Subcutaneous abdominal adipose tissue (tissue), 5 donors: Measurements from ENCODE around the gene SPACA9.

Source experiments
- H3K27ac ChIP-seq: one replicate; pipeline ENCODE4 v1.7.0; 2013; ENCODE audit warnings: low read depth, mild to moderate bottlenecking, inconsistent platforms, low read length, moderate library complexity
- H3K27me3 ChIP-seq, 5 donors: one replicate each; pipeline ENCODE4 v1.7.0; 2013; ENCODE audit warnings: low read length in 5 of 5, inconsistent platforms in 1 of 5; ENCODE audit not compliant: control insufficient read depth in 5 of 5, insufficient read depth in 4 of 5
- H3K36me3 ChIP-seq, 5 donors: one replicate each; pipeline ENCODE4 v1.7.0; 2013; ENCODE audit warnings: low read length in 5 of 5; ENCODE audit not compliant: control insufficient read depth in 5 of 5, insufficient read depth in 5 of 5
- H3K4me1 ChIP-seq, 5 donors: one replicate each; pipeline ENCODE4 v1.7.0; 2013; ENCODE audit warnings: low read length in 5 of 5, mild to moderate bottlenecking in 3 of 5, moderate library complexity in 1 of 5; ENCODE audit not compliant: control insufficient read depth in 5 of 5, insufficient read depth in 5 of 5
- H3K4me3 ChIP-seq, 5 donors: one replicate each; pipeline ENCODE4 v1.7.0; 2013; ENCODE audit warnings: low read length in 5 of 5, low read depth in 1 of 5
- H3K9ac ChIP-seq, 5 donors: one replicate each; pipeline ENCODE4 v1.7.0; 2013; ENCODE audit warnings: low read length in 5 of 5, mild to moderate bottlenecking in 4 of 5, moderate library complexity in 3 of 5
- H3K9me3 ChIP-seq, 5 donors: one replicate each; pipeline ENCODE4 v1.7.0; 2013; ENCODE audit warnings: low read length in 5 of 5; ENCODE audit not compliant: control insufficient read depth in 5 of 5
- donor health status: healthy.
- donor health status: healthy.
- donor health status: healthy.
- donor health status: healthy.
- donor health status: healthy.

SPACA9 gene

GRCh38 chr9:132877824-132878694, 639 bp upstream of the SPACA9 start, which contains the start of gene AK8:
Gene AK8 (minus strand): TSS chr9:132878284. CDS start chr9:132878255, 29 bp downstream.
- Histone ChIP-seq H3K4me3 (peak within 1 kb of the TSS; percentile 84 to 94 (median 91)), H3K27me3 (no peaks in the 10 kb centered on the region), H3K36me3 (no peaks in the 10 kb centered on the region)

GRCh38 chr9:132879457-132880323, 992 bp downstream of the SPACA9 start:
- Histone ChIP-seq H3K4me3 (peak overlapping the region; percentile 56 to 94 (median 91)), H3K4me1 (peaks cover 0 to 19% (median 14%) of the 10 kb centered on the region in 5 donors), H3K27me3 (no peaks in the 10 kb centered on the region), H3K27ac (no peak overlapping the region), H3K9me3 (no peaks in the 10 kb centered on the region), H3K9ac (peak overlapping the region in 3 of 5 donors; percentile 87 to 91 (median 91)), H3K36me3 (peaks cover 0 to 5% (median 4%) of the 10 kb centered on the region in 5 donors)

More at GRCh38 chr9:132877824-132878694, 639 bp upstream of the SPACA9 start, which contains the start of gene AK8:
- Histone ChIP-seq H3K27ac (peak within 1 kb of the TSS; percentile 71), H3K9ac (peak within 1 kb of the TSS in 4 of 5 donors; percentile 87 to 91 (median 90)), H3K9me3 (no peaks in the 10 kb centered on the region), H3K4me1 (peaks cover 0 to 19% (median 14%) of the 10 kb centered on the region in 5 donors)

- peaks cover 0 to 19% (median 14%) of the 10 kb centered on the region in 5 donors for H3K4me1 ChIP-seq
- H3K9ac ChIP-seq = no peak overlapping the region
- peaks cover 0 to 5% (median 4%) of the 10 kb centered on the region in 5 donors for H3K36me3 ChIP-seq
- H3K4me3 ChIP-seq = no peak overlapping the region
- H3K9me3 ChIP-seq = no peaks in the 10 kb centered on the region
- no peaks in the 10 kb centered on the region for H3K27me3 ChIP-seq
- no peak overlapping the region for H3K27ac ChIP-seq
These were observed 1.6 kb downstream of the SPACA9 start for GRCh38 chr9:132880324-132880661.

- no peaks in the 10 kb centered on the region for H3K9me3 ChIP-seq
- no peak overlapping the region for H3K9ac ChIP-seq
- H3K4me3 ChIP-seq = no peak overlapping the region
- no peak overlapping the region for H3K27ac ChIP-seq
- peaks cover 0 to 19% (median 14%) of the 10 kb centered on the region in 5 donors for H3K4me1 ChIP-seq
- peaks cover 0 to 9% (median 5%) of the 10 kb centered on the region in 5 donors for H3K36me3 ChIP-seq
- no peaks in the 10 kb centered on the region for H3K27me3 ChIP-seq
These were observed 3.1 kb downstream of the SPACA9 start for GRCh38 chr9:132881826-132882225.

- no peak overlapping the region for H3K27ac ChIP-seq
- peaks cover 0 to 16% (median 11%) of the 10 kb centered on the region in 5 donors for H3K4me1 ChIP-seq
- peaks cover 0 to 9% (median 8%) of the 10 kb centered on the region in 5 donors for H3K36me3 ChIP-seq
- no peaks in the 10 kb centered on the region for H3K9me3 ChIP-seq
- H3K27me3 ChIP-seq = no peaks in the 10 kb centered on the region
- no peak overlapping the region for H3K9ac ChIP-seq
- H3K4me3 ChIP-seq = no peak overlapping the region
These were observed 3.9 kb downstream of the SPACA9 start for GRCh38 chr9:132882616-132883015.

GRCh38 chr9:132883349-132884294, 4.9 kb downstream of the SPACA9 start:
- no peak overlapping the region for H3K27ac ChIP-seq
- peaks cover 0 to 8% (median 6%) of the 10 kb centered on the region in 5 donors for H3K4me1 ChIP-seq
- peaks cover 0 to 16% (median 9%) of the 10 kb centered on the region in 5 donors for H3K36me3 ChIP-seq
- H3K27me3 ChIP-seq = no peaks in the 10 kb centered on the region
- H3K9ac ChIP-seq = no peak overlapping the region
- H3K9me3 ChIP-seq = no peaks in the 10 kb centered on the region
- no peak overlapping the region for H3K4me3 ChIP-seq

- Histone ChIP-seq H3K27ac (no peak overlapping the region), H3K27me3 (no peaks in the 10 kb centered on the region), H3K4me3 (no peak overlapping the region), H3K9ac (no peak overlapping the region), H3K9me3 (no peaks in the 10 kb centered on the region), H3K36me3 (peaks cover 0 to 16% (median 11%) of the 10 kb centered on the region in 5 donors), H3K4me1 (no peaks in the 10 kb centered on the region)
These were observed 7.1 kb downstream of the SPACA9 start for GRCh38 chr9:132885720-132886333.

GRCh38 chr9:132886334-132886725, 7.6 kb downstream of the SPACA9 start:
- Histone ChIP-seq H3K4me3 (no peak overlapping the region), H3K36me3 (peaks cover 0 to 16% (median 11%) of the 10 kb centered on the region in 5 donors), H3K9ac (no peak overlapping the region), H3K27ac (no peak overlapping the region), H3K27me3 (no peaks in the 10 kb centered on the region), H3K9me3 (no peaks in the 10 kb centered on the region), H3K4me1 (no peaks in the 10 kb centered on the region)
